KMS-11 (cell line): ENCODE data around the gene TAX1BP1.
"Not testable (repeated sequence)": the region's sequence is repeated elsewhere in the genome, so short reads cannot be mapped to it uniquely, and the experiment has no call there.

Experiments used
- H2AFZ ChIP-seq: fragments of 200-600 bp; sonication (generic); 2 replicates; pipeline ENCODE4 v1.6.1; 2016; ENCODE audit warnings: antibody characterized with exemption, mixed run types, low read depth
- H3K27ac ChIP-seq: fragments of 200-600 bp; sonication (generic); 2 replicates; pipeline ENCODE4 v1.6.1; 2016; ENCODE audit warnings: mild to moderate bottlenecking, mixed run types
- H3K27me3 ChIP-seq: fragments of 200-600 bp; sonication (generic); 2 replicates; pipeline ENCODE4 v1.6.1; 2017; ENCODE audit warnings: mild to moderate bottlenecking, low read depth, mixed run types, moderate library complexity; ENCODE audit not compliant: insufficient read depth
- H3K36me3 ChIP-seq: fragments of 200-600 bp; sonication (generic); 2 replicates; pipeline ENCODE4 v1.6.1; 2017; ENCODE audit warnings: mild to moderate bottlenecking, mixed run types; ENCODE audit not compliant: insufficient read depth
- H3K4me1 ChIP-seq: fragments of 200-600 bp; sonication (generic); 2 replicates; pipeline ENCODE4 v1.6.1; 2016; ENCODE audit warnings: mild to moderate bottlenecking, low read depth, mixed run types; ENCODE audit not compliant: poor library complexity, severe bottlenecking
- H3K4me2 ChIP-seq: fragments of 200-600 bp; sonication (generic); 2 replicates; pipeline ENCODE4 v1.7.0; 2016; ENCODE audit warnings: mild to moderate bottlenecking, mixed run types
- H3K4me3 ChIP-seq: fragments of 200-600 bp; sonication (generic); IDR thresholded peaks from 2 replicates; pipeline ENCODE4 v1.6.1; 2017; ENCODE audit warnings: low read depth, low read length, mixed read lengths; ENCODE audit not compliant: insufficient read depth
- H3K79me2 ChIP-seq: fragments of 200-600 bp; sonication (generic); 2 replicates; pipeline ENCODE4 v1.6.1; 2016; ENCODE audit warnings: low read depth, mixed run types; ENCODE audit not compliant: insufficient read depth
- H3K9ac ChIP-seq: fragments of 200-600 bp; sonication (generic); 2 replicates; pipeline ENCODE4 v1.6.1; 2016; ENCODE audit warnings: mild to moderate bottlenecking, mixed run types
- H4K20me1 ChIP-seq: fragments of 200-600 bp; sonication (generic); 2 replicates; pipeline ENCODE4 v1.6.1; 2016; ENCODE audit warnings: mild to moderate bottlenecking, mixed run types; ENCODE audit not compliant: insufficient read depth
- CTCF ChIP-seq: fragments of 200-600 bp; sonication (generic); conservative IDR thresholded peaks from 2 replicates; pipeline ENCODE4 v1.6.1; 2017; ENCODE audit warnings: low read depth, mild to moderate bottlenecking, antibody characterized with exemption, low read length, moderate library complexity, mixed read lengths

Gene TAX1BP1

DNA sequence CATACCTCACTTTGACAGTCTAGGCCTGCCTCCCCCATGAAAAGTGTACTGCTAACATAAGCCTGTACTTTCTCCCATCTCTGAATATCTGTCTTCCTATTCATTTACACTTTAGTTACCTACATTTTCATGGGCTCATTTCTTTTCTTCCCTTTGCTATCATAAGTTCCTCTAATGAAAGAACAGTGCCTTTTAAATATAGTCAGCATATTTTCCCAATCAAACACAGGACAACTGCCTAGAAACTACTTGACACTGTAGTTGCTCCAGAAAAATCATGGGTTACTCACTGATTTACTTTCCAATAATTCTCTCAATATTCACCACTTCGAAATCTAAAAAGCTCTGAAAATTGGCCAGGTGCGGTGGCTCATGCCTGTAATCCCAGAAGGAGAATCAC lies 2.8 kb upstream of the TAX1BP1 start:
- Histone ChIP-seq H3K27me3 (no peaks in the 10 kb centered on the region), H3K79me2 (peaks cover 11% of the 10 kb centered on the region; the same call in 1 of the 2 replicates), H2AFZ (no peak overlapping the region), H3K4me3 (no peak overlapping the region), H3K9ac (no peak overlapping the region), H3K4me2 (no peak overlapping the region), H3K36me3 (no peaks in the 10 kb centered on the region), H4K20me1 (no peaks in the 10 kb centered on the region), H3K4me1 (peaks cover 17% of the 10 kb centered on the region), H3K27ac (no peak overlapping the region)
- no peak for TF ChIP-seq CTCF

DNA sequence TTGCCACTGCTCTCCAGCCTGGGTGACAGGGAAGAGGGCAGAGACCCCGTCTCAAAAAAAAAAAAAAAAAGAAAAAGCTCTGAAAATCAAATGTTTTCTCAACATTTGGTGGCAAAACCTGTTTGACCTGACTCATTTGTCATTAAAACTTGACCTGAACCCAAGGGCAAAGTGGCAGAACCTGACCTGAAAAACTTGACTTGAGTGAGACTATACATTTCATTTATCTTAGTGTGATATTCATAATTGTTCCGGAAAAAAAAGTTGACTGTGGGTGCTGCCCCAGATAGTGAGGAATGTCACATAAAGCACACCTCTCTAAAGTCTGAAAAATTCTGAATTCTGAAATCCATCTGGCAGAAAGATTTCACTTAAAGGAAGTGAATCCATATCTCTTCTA lies 2.3 kb upstream of the TAX1BP1 start:
- Histone ChIP-seq H4K20me1 (no peaks in the 10 kb centered on the region), H3K27me3 (no peaks in the 10 kb centered on the region), H2AFZ (no peak overlapping the region), H3K4me1 (peaks cover 17% of the 10 kb centered on the region), H3K79me2 (peaks cover 15% of the 10 kb centered on the region; the same call in 1 of the 2 replicates), H3K9ac (no peak overlapping the region), H3K36me3 (no peaks in the 10 kb centered on the region), H3K4me2 (no peak overlapping the region), H3K4me3 (no peak overlapping the region), H3K27ac (no peak overlapping the region)
- TF ChIP-seq CTCF, result no peak

DNA sequence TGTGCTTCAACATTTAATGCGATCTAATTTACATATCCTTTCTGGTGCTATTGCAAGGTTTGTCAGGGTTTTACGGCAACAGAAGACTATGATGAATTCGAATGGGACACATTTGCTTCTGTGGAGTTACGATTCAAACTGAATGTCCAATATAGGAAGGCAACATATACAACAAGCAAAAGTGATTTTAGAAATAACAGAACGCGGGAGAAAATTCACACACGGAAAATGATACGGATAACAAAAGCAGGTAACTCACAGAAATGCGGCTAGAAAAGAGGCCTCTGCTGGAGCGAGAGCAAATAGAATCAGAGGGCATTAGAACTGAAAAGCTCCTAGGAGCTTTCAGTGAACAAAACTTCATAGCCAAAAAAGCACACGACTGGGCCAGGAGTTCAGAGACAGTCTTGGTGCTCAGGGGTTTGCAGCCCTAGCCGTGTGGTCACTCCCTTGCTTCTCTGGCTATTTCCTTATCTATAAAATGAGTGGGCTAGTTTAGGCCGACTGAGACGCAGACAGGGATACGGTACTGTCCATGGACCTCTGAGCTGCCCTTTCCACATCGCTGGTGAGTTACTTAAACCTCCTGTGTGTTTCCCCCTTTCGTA lies 557 bp upstream of the TAX1BP1 start:
- Histone ChIP-seq H3K79me2 (peaks cover 25% of the 10 kb centered on the region; the same call in 1 of the 2 replicates), H2AFZ (peak overlapping the region; percentile 95), H3K36me3 (no peaks in the 10 kb centered on the region), H3K27ac (peak overlapping the region; percentile 58; the same call in 1 of the 2 replicates), H3K4me1 (peaks cover 18% of the 10 kb centered on the region), H3K4me3 (no peak overlapping the region), H3K4me2 (peak overlapping the region; percentile 90), H3K9ac (peak overlapping the region; percentile 70; the same call in 1 of the 2 replicates), H3K27me3 (no peaks in the 10 kb centered on the region), H4K20me1 (no peaks in the 10 kb centered on the region)
- no peak for TF ChIP-seq CTCF

DNA sequence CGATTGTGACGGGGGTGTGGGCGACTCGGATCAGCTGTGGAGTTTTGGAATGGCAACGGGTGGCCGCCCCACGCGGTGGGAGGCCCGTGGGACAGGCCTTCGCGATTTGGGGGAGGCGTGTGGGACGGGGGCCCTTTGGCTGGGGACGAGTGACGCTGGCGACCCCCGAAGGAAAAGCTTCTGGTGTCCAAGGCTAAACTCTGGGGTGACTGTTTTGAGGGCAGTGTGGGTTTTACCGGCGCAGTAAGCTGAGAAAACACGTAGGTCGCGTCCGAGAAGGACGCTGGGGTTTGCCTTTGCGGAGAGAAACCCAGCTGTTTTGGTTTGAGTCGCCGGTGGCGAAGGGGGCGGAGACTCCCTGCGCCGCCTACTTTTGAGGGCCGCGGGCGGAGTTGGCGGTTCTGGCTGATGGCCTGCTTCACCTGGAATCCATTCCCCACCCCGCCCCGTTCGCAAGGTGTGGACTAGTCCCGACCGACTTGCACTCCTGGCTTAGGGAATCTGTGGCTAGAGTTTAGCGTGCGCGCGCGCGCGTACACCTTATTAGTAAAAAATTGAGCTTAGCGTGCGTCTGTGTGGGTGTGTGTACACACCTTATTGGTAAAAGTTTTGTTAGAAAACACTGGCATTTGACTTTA lies 606 bp downstream of the TAX1BP1 start:
- no peaks in the 10 kb centered on the region for H3K36me3 ChIP-seq
- no peaks in the 10 kb centered on the region for H3K27me3 ChIP-seq
- peak overlapping the region; percentile 90 for H3K4me2 ChIP-seq
- no peak for TF ChIP-seq CTCF
- peaks cover 36% of the 10 kb centered on the region; the same call in 1 of the 2 replicates for H3K79me2 ChIP-seq
- H3K4me3 ChIP-seq, result no peak overlapping the region
- peak overlapping the region; percentile 58 for H3K27ac ChIP-seq
- H4K20me1 ChIP-seq, result no peaks in the 10 kb centered on the region; the same call in 1 of the 2 replicates
- peak overlapping the region; percentile 70 for H3K9ac ChIP-seq
- peak overlapping the region; percentile 95 for H2AFZ ChIP-seq
- H3K4me1 ChIP-seq, result peaks cover 29% of the 10 kb centered on the region

- not testable (repeated sequence) for H3K4me2 ChIP-seq
Measured at GRCh38 chr7:27742091-27742710, 2.2 kb downstream of the TAX1BP1 start.

More at GRCh38 chr7:27742091-27742710, 2.2 kb downstream of the TAX1BP1 start:
- not testable (repeated sequence) for H3K27ac ChIP-seq, H2AFZ ChIP-seq, H3K36me3 ChIP-seq, H3K27me3 ChIP-seq, H3K9ac ChIP-seq, H4K20me1 ChIP-seq, H3K4me3 ChIP-seq
- Histone ChIP-seq H3K4me1 (peaks cover 30% of the 10 kb centered on the region), H3K79me2 (peaks cover 52% of the 10 kb centered on the region; the same call in 1 of the 2 replicates)
